HUES64 (cell line): ENCODE results near the gene POTEE.
"Not testable (repeated sequence)": the region's sequence is repeated elsewhere in the genome, so short reads cannot be mapped to it uniquely, and the experiment has no call there.

Experiments
- H3K27ac ChIP-seq: 2 replicates; pipeline ENCODE4 v1.7.0; 2013; ENCODE audit warnings: low read depth, low read length, inconsistent platforms
- H3K27me3 ChIP-seq: 2 replicates; pipeline ENCODE4 v1.6.1; 2013; ENCODE audit warnings: mild to moderate bottlenecking, low read length; ENCODE audit not compliant: insufficient read depth
- H3K36me3 ChIP-seq: 2 replicates; pipeline ENCODE4 v1.6.1; 2013; ENCODE audit warnings: mild to moderate bottlenecking, low read length; ENCODE audit not compliant: insufficient read depth
- H3K4me1 ChIP-seq: 2 replicates; pipeline ENCODE4 v1.6.1; 2013; ENCODE audit warnings: mild to moderate bottlenecking, low read length, moderate library complexity; ENCODE audit not compliant: insufficient read depth
- H3K4me3 ChIP-seq: 2 replicates; pipeline ENCODE4 v1.5.1; 2013; ENCODE audit warnings: mild to moderate bottlenecking, low read length, moderate library complexity
- H3K9ac ChIP-seq: 2 replicates; pipeline ENCODE4 v1.6.1; 2013; ENCODE audit warnings: mild to moderate bottlenecking, low read depth, low read length
- H3K9me3 ChIP-seq: 2 replicates; pipeline ENCODE4 v1.6.1; 2013; ENCODE audit warnings: low read depth, low read length; ENCODE audit not compliant: insufficient read depth
- WGBS: fragments of 150-250, 120-280 bp; methylation state at CpG from one replicate; pipeline ENCODE4 v1.1.7; 2013; ENCODE audit warnings: missing lambda C conversion rate; 5-methylcytosine and 5-hydroxymethylcytosine counted together

Gene POTEE

GRCh38 chr2:131210434-131211211 lies 1.3 kb downstream of the POTEE start:
- H3K27me3 ChIP-seq, H3K9ac ChIP-seq, H3K4me3 ChIP-seq, H3K9me3 ChIP-seq, H3K36me3 ChIP-seq, H3K27ac ChIP-seq, H3K4me1 ChIP-seq: not testable (repeated sequence)
- WGBS: 93% methylated on average over 3 of the region's 22 CpGs

GRCh38 chr2:131217238-131217986 lies 8.1 kb downstream of the POTEE start:
- WGBS: 94% methylated on average over 32 of the region's 60 CpGs
- not testable (repeated sequence) for H3K36me3 ChIP-seq, H3K27ac ChIP-seq, H3K27me3 ChIP-seq, H3K9me3 ChIP-seq, H3K4me1 ChIP-seq, H3K9ac ChIP-seq, H3K4me3 ChIP-seq

DNA sequence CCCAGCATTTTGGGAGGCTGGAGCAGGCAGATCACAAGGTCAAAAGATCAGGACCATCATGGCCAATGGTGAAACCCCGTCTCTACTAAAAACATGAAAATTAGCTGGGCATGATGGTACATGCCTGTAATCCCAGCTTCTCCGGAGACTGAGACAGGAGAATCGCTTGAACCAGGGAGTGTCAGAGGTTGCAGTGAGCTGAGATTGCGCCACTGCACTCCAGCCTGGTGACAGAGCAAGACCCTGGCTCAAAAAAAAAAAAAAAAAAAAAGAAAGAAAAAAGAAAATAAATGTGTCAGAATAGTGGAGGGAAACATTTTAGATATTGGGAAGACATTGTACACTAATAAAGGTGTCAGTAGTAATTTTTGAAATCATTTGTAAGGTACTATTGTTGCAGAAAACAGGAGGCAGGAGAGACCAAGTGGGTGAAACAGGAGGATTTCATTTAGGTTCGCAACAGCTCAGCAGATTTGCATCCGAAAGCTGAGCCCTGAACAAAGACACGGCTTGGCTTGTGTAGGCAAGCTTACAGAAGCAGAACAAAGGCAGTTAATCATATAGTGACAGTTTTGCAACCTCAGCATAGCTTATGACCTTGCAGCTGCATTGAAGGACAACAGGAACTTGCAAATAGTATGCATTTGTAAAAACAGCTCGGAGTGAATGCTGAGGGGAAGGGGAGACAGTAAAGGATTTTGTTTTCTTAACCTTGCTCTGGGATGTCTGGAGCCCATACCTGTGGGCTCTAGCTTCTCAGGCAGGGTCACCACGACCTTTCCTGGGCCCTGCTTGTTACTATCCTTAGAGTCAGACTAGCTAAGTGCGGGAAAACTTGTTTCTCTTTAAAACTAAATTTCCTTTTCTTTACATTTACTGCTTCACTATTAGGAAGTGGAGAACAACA lies 26.5 kb downstream of the POTEE start:
- Histone ChIP-seq H3K27ac (peak overlapping the region; percentile 62; the same call in 1 of the 2 replicates), H3K9ac (0 out of 2 replicates have a peak overlapping the region, but pooled peaks have one; percentile 40)
- H3K36me3 ChIP-seq, H3K4me1 ChIP-seq, H3K4me3 ChIP-seq, H3K9me3 ChIP-seq, H3K27me3 ChIP-seq: not testable (repeated sequence)
- 26% methylated on average over 6 of the region's 10 CpGs for WGBS
